ENCODE data around the gene RUFY2. TPM values are rescaled to one million over a fixed set of nuclear protein-coding genes. Genes with fewer than 3 reads are reported as not detected.
"Not testable (repeated sequence)": the region's sequence is repeated elsewhere in the genome, so short reads cannot be mapped to it uniquely, and the experiment has no call there.

Gene RUFY2, protein sequence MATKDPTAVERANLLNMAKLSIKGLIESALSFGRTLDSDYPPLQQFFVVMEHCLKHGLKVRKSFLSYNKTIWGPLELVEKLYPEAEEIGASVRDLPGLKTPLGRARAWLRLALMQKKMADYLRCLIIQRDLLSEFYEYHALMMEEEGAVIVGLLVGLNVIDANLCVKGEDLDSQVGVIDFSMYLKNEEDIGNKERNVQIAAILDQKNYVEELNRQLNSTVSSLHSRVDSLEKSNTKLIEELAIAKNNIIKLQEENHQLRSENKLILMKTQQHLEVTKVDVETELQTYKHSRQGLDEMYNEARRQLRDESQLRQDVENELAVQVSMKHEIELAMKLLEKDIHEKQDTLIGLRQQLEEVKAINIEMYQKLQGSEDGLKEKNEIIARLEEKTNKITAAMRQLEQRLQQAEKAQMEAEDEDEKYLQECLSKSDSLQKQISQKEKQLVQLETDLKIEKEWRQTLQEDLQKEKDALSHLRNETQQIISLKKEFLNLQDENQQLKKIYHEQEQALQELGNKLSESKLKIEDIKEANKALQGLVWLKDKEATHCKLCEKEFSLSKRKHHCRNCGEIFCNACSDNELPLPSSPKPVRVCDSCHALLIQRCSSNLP
- total RNA-seq (2021) (26.7 and 30.5 TPM in 2 replicates), Bru-seq, nascent RNA (percentile 85 among the genes with signal in this experiment), BruChase-seq, experiment 1, labeled RNA remaining after a 2-hour chase (percentile 89 among the genes with signal in this experiment), BruChase-seq, experiment 2, labeled RNA remaining after a 6-hour chase (percentile 78 among the genes with signal in this experiment)
- long read RNA-seq, partial matches to known transcripts: 0 of 11 reads
- long read RNA-seq, other reads (novel, unspliced or antisense): 9 of 11 reads

GRCh38 chr10:68406815-68407548 is at the start of gene RUFY2:
TSS of gene RUFY2 (minus strand) at chr10:68407277. CDS start at chr10:68407189, 88 bp downstream.
- ChIA-PET POLR2A (ENCODE audit: unreplicated experiment) (interaction anchor here (0.6 to 0.7 kb wide), 3 partner anchors 23 to 523 kb away, joined by 3 to 4 read pairs (median 3); no protein-coding TSS in a partner anchor), CTCF (interaction anchor here (0.6 to 0.9 kb wide), 9 partner anchors 9 to 1004 kb away, joined by 3 to 5 read pairs (median 4); partner anchors contain the start of gene DNA2)
- TF ChIP-seq CTCF (conservative IDR thresholded peaks at IDR 0.05) (peak; percentile 53), EZH2 (IDR thresholded peaks at IDR 0.05; ENCODE audit: low read depth) (no peak)
- no peaks in the 10 kb centered on the region for H3K27me3 ChIP-seq (ENCODE audit: insufficient read depth, low read depth)
- H2AFZ ChIP-seq: peak within 1 kb of the TSS; percentile 100
- peaks cover 50% of the 10 kb centered on the region for H3K79me2 ChIP-seq (ENCODE audit: low read depth)
- H3K27ac ChIP-seq: peak within 1 kb of the TSS; percentile 60
- H3K4me3 ChIP-seq: peak within 1 kb of the TSS; percentile 66
- peak within 1 kb of the TSS; percentile 89 for H3K4me2 ChIP-seq
- H3K36me3 ChIP-seq (ENCODE audit: low read depth): no peaks in the 10 kb centered on the region
- no peaks in the 10 kb centered on the region for H3K9me3 ChIP-seq (ENCODE audit: insufficient read depth, low read depth)
- peaks cover 9% of the 10 kb centered on the region for H3K4me1 ChIP-seq (replicated peaks; ENCODE audit: insufficient read depth)
- no peaks in the 10 kb centered on the region for H3K9me2 ChIP-seq (ENCODE audit: insufficient read depth)
- no TSS peak for BruUV-seq (replicated peaks)
- intact Hi-C loops (cut with micrococcal nuclease; ENCODE audit: unreplicated experiment): loop anchor here (10.0 kb wide), 1 partner anchor 498 kb away; the partner anchor contains the start of gene DDX50
- peaks cover 22% of the 10 kb centered on the region for H4K20me1 ChIP-seq (ENCODE audit: insufficient read depth)
- peak; percentile 45 to 88 for DNase-seq
- H3F3A ChIP-seq (ENCODE audit: insufficient read depth, low read depth): no peaks in the 10 kb centered on the region

DNA sequence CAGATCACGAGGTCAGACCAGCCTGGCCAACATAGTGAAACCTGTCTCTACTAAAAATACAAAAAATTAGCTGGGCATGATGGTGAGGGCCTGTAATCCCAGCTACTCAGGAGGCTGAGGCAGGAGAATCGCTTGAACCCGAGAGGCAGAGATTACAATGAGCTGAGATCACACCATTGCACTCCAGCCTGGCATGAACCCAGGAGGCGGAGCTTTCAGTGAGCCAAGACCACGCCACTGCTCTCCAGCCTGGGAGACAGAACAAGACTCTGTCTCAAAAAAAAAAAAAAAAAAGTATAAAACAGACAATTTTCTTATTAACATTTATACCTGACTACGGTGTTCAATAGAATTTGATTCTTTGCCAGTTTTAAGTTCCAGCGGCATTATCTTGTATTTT is 42.6 kb upstream of the RUFY2 start:
- H3K4me1 ChIP-seq (replicated peaks; ENCODE audit: insufficient read depth); H3K27ac ChIP-seq; H2AFZ ChIP-seq; H3K27me3 ChIP-seq (ENCODE audit: insufficient read depth, low read depth); DNase-seq; H3F3A ChIP-seq (ENCODE audit: insufficient read depth, low read depth); H3K4me3 ChIP-seq; H3K79me2 ChIP-seq (ENCODE audit: low read depth); POLR2A ChIA-PET (ENCODE audit: unreplicated experiment); H3K36me3 ChIP-seq (ENCODE audit: low read depth); CTCF ChIA-PET; H3K9me3 ChIP-seq (ENCODE audit: insufficient read depth, low read depth); H4K20me1 ChIP-seq (ENCODE audit: insufficient read depth); intact Hi-C loops (cut with micrococcal nuclease; ENCODE audit: unreplicated experiment); H3K9me2 ChIP-seq (ENCODE audit: insufficient read depth); H3K4me2 ChIP-seq; BruUV-seq (replicated peaks): not testable (repeated sequence)

DNA sequence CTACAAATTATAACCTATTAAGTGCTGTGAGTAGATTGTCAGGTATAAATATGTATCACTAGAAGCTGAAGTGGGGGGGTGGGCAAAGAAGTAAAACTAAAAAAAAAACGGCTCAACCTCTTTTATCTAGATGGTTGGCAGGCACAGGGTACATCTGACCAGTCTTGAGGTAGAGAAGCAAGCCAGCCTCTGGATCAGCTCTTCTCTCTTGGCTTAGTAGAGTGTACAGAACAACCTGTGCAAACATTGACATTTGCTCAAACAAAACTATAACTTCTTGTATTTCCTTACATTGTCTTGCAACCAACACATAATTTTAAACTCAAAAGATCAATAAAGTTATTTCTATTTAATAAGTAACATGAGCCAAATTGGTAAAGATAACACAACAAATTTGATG is 39.1 kb upstream of the RUFY2 start:
- Histone ChIP-seq H3K9me3 (ENCODE audit: insufficient read depth, low read depth) (no peaks in the 10 kb centered on the region), H3K36me3 (ENCODE audit: low read depth) (no peaks in the 10 kb centered on the region; the same call in 1 of the 2 replicates), H4K20me1 (ENCODE audit: insufficient read depth) (no peaks in the 10 kb centered on the region), H3K79me2 (ENCODE audit: low read depth) (no peaks in the 10 kb centered on the region), H3K27me3 (ENCODE audit: insufficient read depth, low read depth) (no peaks in the 10 kb centered on the region), H3K4me2 (no peak overlapping the region), H3K4me3 (no peak overlapping the region), H2AFZ (no peak overlapping the region), H3K27ac (no peak overlapping the region), H3K4me1 (replicated peaks; ENCODE audit: insufficient read depth) (no peaks in the 10 kb centered on the region), H3F3A (ENCODE audit: insufficient read depth, low read depth) (0 out of 2 replicates have a peak, but pooled peaks cover 7% of the 10 kb centered on the region), H3K9me2 (ENCODE audit: insufficient read depth) (no peaks in the 10 kb centered on the region)
- ChIA-PET CTCF (no interaction called here), POLR2A (ENCODE audit: unreplicated experiment) (interaction anchor here (0.7 kb wide), 1 partner anchor 161 kb away, joined by 7 read pairs; no protein-coding TSS in a partner anchor)
- DNase-seq: no peak
- intact Hi-C loops (cut with micrococcal nuclease; ENCODE audit: unreplicated experiment): no loop called here
- no peak for TF ChIP-seq EZH2 (IDR thresholded peaks at IDR 0.05; ENCODE audit: low read depth)
- no TSS peak for BruUV-seq (replicated peaks)

Measured in PC-9 (cell line).